IMR-90 (cell line): ENCODE results near the gene MRPL23. TPM values are rescaled to one million over a fixed set of nuclear protein-coding genes. Genes with fewer than 3 reads are reported as not detected.

Experiments
- ATAC-seq: fragments of 200-7000 bp; cut with Tn5 transposase; 2 replicates; pipeline ENCODE4 v1.9.1; 2020; ENCODE audit warnings: low read depth, mild to moderate bottlenecking, moderate library complexity
- BruUV-seq: library from RNA; stranded (reverse); fragments of 400-500 nt; replicated peaks from 2 replicates; lab custom pipeline; 2021; lab: Mats Ljungman, UMichigan
- CTCF ChIA-PET: fragments of 300-600 bp; formaldehyde crosslinking; extraction: SDS; loops from one replicate; lab custom pipeline; 2021; ENCODE audit warnings: antibody characterized with exemption; lab: Yijun Ruan, JAX
- POLR2A ChIA-PET: fragments of 300-600 bp; sonication (Branson Sonifier 250); formaldehyde crosslinking; loops from one replicate; lab custom pipeline; 2022; ENCODE audit warnings: antibody characterized with exemption; ENCODE audit not compliant: unreplicated experiment; lab: Charles Lee
- DNase-seq: peaks from one replicate; pipeline ENCODE4 v3.0.0; 2013
- H2AFZ ChIP-seq: replicated peaks from 2 replicates; pipeline ENCODE3; 2013; ENCODE audit warnings: low read length, mild to moderate bottlenecking; ENCODE audit not compliant: poor library complexity
- H2AK5ac ChIP-seq: 2 replicates; pipeline ENCODE4 v1.6.1; 2013; ENCODE audit warnings: low read depth, low read length, inconsistent platforms
- H2AK9ac ChIP-seq: replicated peaks from 2 replicates; pipeline ENCODE3; 2013; ENCODE audit warnings: mild to moderate bottlenecking, low read depth, low read length, moderate library complexity; ENCODE audit not compliant: poor library complexity
- H2BK120ac ChIP-seq: 2 replicates; pipeline ENCODE4 v1.6.1; 2013; ENCODE audit warnings: low read depth, low read length, inconsistent platforms
- H2BK15ac ChIP-seq: 3 replicates; pipeline ENCODE4 v1.6.1; 2013; ENCODE audit warnings: low read depth, low read length, inconsistent platforms
- H2BK20ac ChIP-seq: 2 replicates; pipeline ENCODE4 v1.6.1; 2013; ENCODE audit warnings: low read depth, mild to moderate bottlenecking, inconsistent platforms, low read length, moderate library complexity
- H2BK5ac ChIP-seq: 2 replicates; pipeline ENCODE4 v1.6.1; 2013; ENCODE audit warnings: mild to moderate bottlenecking, low read depth, low read length, inconsistent platforms; ENCODE audit not compliant: poor library complexity, severe bottlenecking
- H3K14ac ChIP-seq: replicated peaks from 2 replicates; pipeline ENCODE4 v1.6.1; 2013; ENCODE audit warnings: low read depth, low read length, inconsistent platforms
- H3K18ac ChIP-seq: 2 replicates; pipeline ENCODE4 v1.6.1; 2013; ENCODE audit warnings: low read depth, low read length, control low read depth
- H3K23ac ChIP-seq: 2 replicates; pipeline ENCODE4 v1.6.1; 2013; ENCODE audit warnings: low read depth, low read length, inconsistent platforms
- H3K27ac ChIP-seq: 2 replicates; pipeline ENCODE4 v1.5.1; 2013; ENCODE audit warnings: mild to moderate bottlenecking, control low read depth, low read length; ENCODE audit not compliant: insufficient read depth
- H3K27me3 ChIP-seq: 2 replicates; pipeline ENCODE4 v1.6.1; 2013; ENCODE audit warnings: low read length; ENCODE audit not compliant: control insufficient read depth, insufficient read depth
- H3K36me3 ChIP-seq: 2 replicates; pipeline ENCODE4 v1.6.1; 2013; ENCODE audit warnings: low read length, mixed read lengths; ENCODE audit not compliant: control insufficient read depth, insufficient read depth
- H3K4ac ChIP-seq: 2 replicates; pipeline ENCODE4 v1.6.1; 2013; ENCODE audit warnings: low read depth, low read length, inconsistent platforms
- H3K4me1 ChIP-seq: 2 replicates; pipeline ENCODE4 v1.6.1; 2013; ENCODE audit warnings: low read length, mixed read lengths; ENCODE audit not compliant: control insufficient read depth, insufficient read depth
- H3K4me2 ChIP-seq: 2 replicates; pipeline ENCODE4 v1.6.1; 2013; ENCODE audit warnings: low read depth, mild to moderate bottlenecking, control low read depth, low read length, moderate library complexity
- H3K4me3 ChIP-seq: 2 replicates; pipeline ENCODE4 v1.5.1; 2013; ENCODE audit warnings: low read depth, mild to moderate bottlenecking, control low read depth, low read length, moderate library complexity; ENCODE audit not compliant: insufficient read depth
- H3K56ac ChIP-seq: 2 replicates; pipeline ENCODE4 v1.6.1; 2013; ENCODE audit warnings: low read length, inconsistent platforms; ENCODE audit not compliant: insufficient read depth; ENCODE audit errors: extremely low read depth
- H3K79me1 ChIP-seq, 2 experiments: 2 replicates each; pipeline ENCODE4 v1.6.1; 2013; ENCODE audit warnings: low read length in 2 of 2, inconsistent platforms in 1 of 2, low read depth in 1 of 2
- H3K9ac ChIP-seq: 2 replicates; pipeline ENCODE4 v1.6.1; 2013; ENCODE audit warnings: low read depth, low read length, control low read depth
- H3K9me1 ChIP-seq: 2 replicates; pipeline ENCODE4 v1.6.1; 2013; ENCODE audit warnings: low read length, inconsistent platforms; ENCODE audit not compliant: insufficient read depth
- H3K9me3 ChIP-seq: 2 replicates; pipeline ENCODE4 v1.6.1; 2013; ENCODE audit warnings: low read length; ENCODE audit not compliant: control insufficient read depth, insufficient read depth
- H4K20me1 ChIP-seq: 2 replicates; pipeline ENCODE4 v1.6.1; 2013; ENCODE audit warnings: low read length, inconsistent platforms; ENCODE audit not compliant: insufficient read depth
- H4K5ac ChIP-seq: 2 replicates; pipeline ENCODE4 v1.6.1; 2013; ENCODE audit warnings: mild to moderate bottlenecking, low read depth, low read length, control low read depth
- H4K8ac ChIP-seq, 2 experiments: 2 replicates each; pipeline ENCODE4 v1.6.1; 2013; ENCODE audit warnings: low read depth in 2 of 2, low read length in 2 of 2, control low read depth in 1 of 2, inconsistent platforms in 1 of 2
- H4K91ac ChIP-seq: 2 replicates; pipeline ENCODE4 v1.6.1; 2013; ENCODE audit warnings: low read depth, low read length, inconsistent platforms; ENCODE audit not compliant: insufficient read depth
- BHLHE40 ChIP-seq: fragments of 150-350 bp; IDR thresholded peaks from 2 replicates; pipeline ENCODE4 v1.6.1; 2016; ENCODE audit warnings: mild to moderate bottlenecking, low read depth, low read length
- CEBPB ChIP-seq: IDR thresholded peaks from 2 replicates; pipeline ENCODE4 v1.6.1; 2012; ENCODE audit warnings: low read depth, low read length, improper control_type of control experiment
- CHD1 ChIP-seq: IDR thresholded peaks from 2 replicates; pipeline ENCODE4 v1.6.1; 2012; ENCODE audit warnings: low read depth, low read length, improper control_type of control experiment
- FOS ChIP-seq: fragments of 150-350 bp; IDR thresholded peaks from 2 replicates; pipeline ENCODE4 v1.6.1; 2016; ENCODE audit warnings: low read depth, low read length
- MAFK ChIP-seq: IDR thresholded peaks from 2 replicates; pipeline ENCODE4 v1.6.1; 2012; ENCODE audit warnings: low read depth, low read length, improper control_type of control experiment
- MAZ ChIP-seq: IDR thresholded peaks from 2 replicates; pipeline ENCODE4 v1.6.1; 2012; ENCODE audit warnings: low read depth, mild to moderate bottlenecking, low read length, improper control_type of control experiment, moderate library complexity, borderline replicate concordance
- MXI1 ChIP-seq: IDR thresholded peaks from 2 replicates; pipeline ENCODE4 v1.6.1; 2012; ENCODE audit warnings: low read depth, mild to moderate bottlenecking, low read length, moderate library complexity, borderline replicate concordance
- NFE2L2 ChIP-seq: fragments of 150-350 bp; IDR thresholded peaks from 2 replicates; pipeline ENCODE4 v1.6.1; 2016; ENCODE audit warnings: low read depth, mild to moderate bottlenecking, low read length
- POLR2A ChIP-seq: IDR thresholded peaks from 2 replicates; pipeline ENCODE4 v1.6.1; 2012; ENCODE audit warnings: mild to moderate bottlenecking, low read depth, low read length
- RAD21 ChIP-seq: IDR thresholded peaks from 2 replicates; pipeline ENCODE4 v1.6.1; 2012; ENCODE audit warnings: low read length, improper control_type of control experiment
- RCOR1 ChIP-seq: IDR thresholded peaks from 2 replicates; pipeline ENCODE4 v1.6.1; 2012; ENCODE audit warnings: mild to moderate bottlenecking, low read length, improper control_type of control experiment; ENCODE audit not compliant: insufficient replicate concordance
- RFX5 ChIP-seq: IDR thresholded peaks from 2 replicates; pipeline ENCODE4 v1.8.0; 2012; ENCODE audit warnings: low read depth, mild to moderate bottlenecking, low read length, moderate library complexity
- SMC3 ChIP-seq: fragments of 150-350 bp; IDR thresholded peaks from 2 replicates; pipeline ENCODE4 v1.6.1; 2016; ENCODE audit warnings: low read depth, mild to moderate bottlenecking, antibody characterized with exemption, low read length, moderate library complexity
- USF2 ChIP-seq: fragments of 150-350 bp; IDR thresholded peaks from 2 replicates; pipeline ENCODE4 v1.6.1; 2017; ENCODE audit warnings: mild to moderate bottlenecking, antibody characterized with exemption, low read length, low read depth
- WGBS, 2 experiments: methylation state at CpG; one replicate each; pipeline versions ENCODE4 v1.1.5 to v1.1.7; 2013; ENCODE audit warnings: missing lambda C conversion rate in 2 of 2; ENCODE audit not compliant: insufficient read length in 1 of 2; ENCODE audit errors: extremely low coverage in 2 of 2; 5-methylcytosine and 5-hydroxymethylcytosine counted together
- dilution Hi-C: fragments of 300-500 bp; cut with HindIII; formaldehyde crosslinking; loops from one replicate; pipeline ENCODE4 v1.14.3; 2018; ENCODE audit warnings: low sequenced_read_pairs; ENCODE audit not compliant: unreplicated experiment
- in situ Hi-C: fragments of 300-500 bp; cut with MboI; formaldehyde crosslinking; loops from 3 replicates; pipeline ENCODE4 v1.14.3; 2019; ENCODE audit warnings: low sequenced_read_pairs, inconsistent platforms, mixed read lengths
- intact Hi-C: fragments of 100-400 bp; cut with micrococcal nuclease; formaldehyde crosslinking; loops from 2 replicates; pipeline ENCODE4 v1.10.0; 2022
- polyA plus RNA-seq, 3 experiments: library from polyadenylated mRNA; depleted of rRNA; stranded (reverse); fragments of >200 nt; gene quantifications; 2 replicates each; pipeline ENCODE4 v1.2.3, GENCODE V29; 2012; ENCODE audit warnings: low replicate concordance in 1 of 3
- total RNA-seq: library from RNA; depleted of rRNA; stranded (reverse); fragments of >200 nt; gene quantifications from 2 replicates; pipeline ENCODE4 v1.2.3, GENCODE V29; 2012
- TF ChIP-seq, protein P1 (sequence below): fragments of 150-350 bp; IDR thresholded peaks from 2 replicates; pipeline ENCODE4 v1.6.1; 2016; ENCODE audit warnings: low read depth, mild to moderate bottlenecking, low read length, moderate library complexity, borderline replicate concordance
- TF ChIP-seq, protein P2 (sequence below): conservative IDR thresholded peaks from 2 replicates; pipeline ENCODE4 v1.5.1; 2012; ENCODE audit warnings: mild to moderate bottlenecking, low read depth, low read length, improper control_type of control experiment

The MRPL23 gene
- total and polyA plus RNA-seq, 2 of the 4 experiments (the other 2 are of a cell fraction): 68.4 to 114 TPM

GRCh38 chr11:1949922-1950321 is 2.8 kb downstream of the MRPL23 start:
- H2AFZ ChIP-seq: no peak overlapping the region
- H3K27ac ChIP-seq: no peak overlapping the region
- no peak for TF ChIP-seq FOS
- TF ChIP-seq SMC3: no peak
- TF ChIP-seq POLR2A: no peak
- no peak for TF ChIP-seq MAZ
- TF ChIP-seq RCOR1: no peak
- no peak for TF ChIP-seq MXI1
- TF ChIP-seq RFX5: no peak
- no peak for TF ChIP-seq RAD21
- no peak for TF ChIP-seq NFE2L2
- TF ChIP-seq CHD1: no peak
- TF ChIP-seq, protein P1, sequence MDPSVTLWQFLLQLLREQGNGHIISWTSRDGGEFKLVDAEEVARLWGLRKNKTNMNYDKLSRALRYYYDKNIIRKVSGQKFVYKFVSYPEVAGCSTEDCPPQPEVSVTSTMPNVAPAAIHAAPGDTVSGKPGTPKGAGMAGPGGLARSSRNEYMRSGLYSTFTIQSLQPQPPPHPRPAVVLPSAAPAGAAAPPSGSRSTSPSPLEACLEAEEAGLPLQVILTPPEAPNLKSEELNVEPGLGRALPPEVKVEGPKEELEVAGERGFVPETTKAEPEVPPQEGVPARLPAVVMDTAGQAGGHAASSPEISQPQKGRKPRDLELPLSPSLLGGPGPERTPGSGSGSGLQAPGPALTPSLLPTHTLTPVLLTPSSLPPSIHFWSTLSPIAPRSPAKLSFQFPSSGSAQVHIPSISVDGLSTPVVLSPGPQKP: no peak
- TF ChIP-seq USF2: no peak
- no peak for TF ChIP-seq MAFK
- TF ChIP-seq BHLHE40: no peak
- TF ChIP-seq, protein P2, sequence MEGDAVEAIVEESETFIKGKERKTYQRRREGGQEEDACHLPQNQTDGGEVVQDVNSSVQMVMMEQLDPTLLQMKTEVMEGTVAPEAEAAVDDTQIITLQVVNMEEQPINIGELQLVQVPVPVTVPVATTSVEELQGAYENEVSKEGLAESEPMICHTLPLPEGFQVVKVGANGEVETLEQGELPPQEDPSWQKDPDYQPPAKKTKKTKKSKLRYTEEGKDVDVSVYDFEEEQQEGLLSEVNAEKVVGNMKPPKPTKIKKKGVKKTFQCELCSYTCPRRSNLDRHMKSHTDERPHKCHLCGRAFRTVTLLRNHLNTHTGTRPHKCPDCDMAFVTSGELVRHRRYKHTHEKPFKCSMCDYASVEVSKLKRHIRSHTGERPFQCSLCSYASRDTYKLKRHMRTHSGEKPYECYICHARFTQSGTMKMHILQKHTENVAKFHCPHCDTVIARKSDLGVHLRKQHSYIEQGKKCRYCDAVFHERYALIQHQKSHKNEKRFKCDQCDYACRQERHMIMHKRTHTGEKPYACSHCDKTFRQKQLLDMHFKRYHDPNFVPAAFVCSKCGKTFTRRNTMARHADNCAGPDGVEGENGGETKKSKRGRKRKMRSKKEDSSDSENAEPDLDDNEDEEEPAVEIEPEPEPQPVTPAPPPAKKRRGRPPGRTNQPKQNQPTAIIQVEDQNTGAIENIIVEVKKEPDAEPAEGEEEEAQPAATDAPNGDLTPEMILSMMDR: no peak
- TF ChIP-seq CEBPB: no peak
- POLR2A ChIA-PET: no interaction called here
- in situ Hi-C loops (no loop called here), dilution Hi-C loops (no loop called here), intact Hi-C loops (no loop called here)
- no peak overlapping the region for H4K8ac ChIP-seq
- H2BK15ac ChIP-seq: no peak overlapping the region
- no TSS peak for BruUV-seq
- H3K9me3 ChIP-seq: no peaks in the 10 kb centered on the region
- no peak overlapping the region for H3K23ac ChIP-seq
- H2AK5ac ChIP-seq: no peak overlapping the region
- H3K4me1 ChIP-seq: no peaks in the 10 kb centered on the region
- no peak for DNase-seq
- H3K4me2 ChIP-seq: no peak overlapping the region
- H3K14ac ChIP-seq: no peak overlapping the region
- H4K5ac ChIP-seq: no peak overlapping the region
- H3K56ac ChIP-seq: no peak overlapping the region
- H3K79me1 ChIP-seq: no peaks in the 10 kb centered on the region
- no peak overlapping the region for H2BK120ac ChIP-seq
- H4K91ac ChIP-seq: no peak overlapping the region
- no peaks in the 10 kb centered on the region for H4K20me1 ChIP-seq
- no CpG with 5 or more reads among the region's 15 CpGs for WGBS, 2 experiments
- no peak overlapping the region for H3K18ac ChIP-seq
- no peaks in the 10 kb centered on the region for H3K9me1 ChIP-seq
- no peaks in the 10 kb centered on the region for H3K27me3 ChIP-seq
- no peak overlapping the region for H2BK5ac ChIP-seq
- H3K4me3 ChIP-seq: no peak overlapping the region
- CTCF ChIA-PET: no interaction called here
- ATAC-seq: no peak
- no peak overlapping the region for H3K4ac ChIP-seq
- no peak overlapping the region for H2AK9ac ChIP-seq
- no peaks in the 10 kb centered on the region for H3K36me3 ChIP-seq
- H3K9ac ChIP-seq: no peak overlapping the region
- no peak overlapping the region for H2BK20ac ChIP-seq
